Breast epithelium (tissue), 4 donors: ENCODE results near the gene PRR12. TPM values are rescaled to one million over a fixed set of nuclear protein-coding genes. Genes with fewer than 3 reads are reported as not detected.
A peak's percentile ranks its signal among the peaks of the same experiment; 100 is the strongest.

Experiments
- DNase-seq, 2 donors: peaks; one replicate each; pipeline ENCODE4 v3.0.0-alpha.2; 2019; ENCODE audit warnings: low spot score in 2 of 2
- H3K27ac ChIP-seq, 2 donors: fragments of 200-600 bp; sonication (generic) in 1 of 2; one replicate each; pipeline ENCODE4 v1.5.1; 2016 to 2019; ENCODE audit warnings: mild to moderate bottlenecking in 1 of 2
- H3K27me3 ChIP-seq, 2 donors: fragments of 200-600 bp; sonication (generic) in 1 of 2; one replicate each; pipeline versions ENCODE4 v1.5.1 to v1.6.0; 2017 to 2019; ENCODE audit warnings: control low read depth in 1 of 2, mild to moderate bottlenecking in 1 of 2
- H3K36me3 ChIP-seq: fragments of 200-600 bp; one replicate; pipeline ENCODE4 v1.5.1; 2019
- H3K4me1 ChIP-seq, 2 donors: fragments of 200-600 bp; sonication (generic); one replicate each; pipeline ENCODE4 v1.5.1; 2016 to 2019; ENCODE audit warnings: control low read depth in 1 of 2
- H3K4me3 ChIP-seq, 3 donors: fragments of 200-600 bp; sonication (generic); 1 replicate in 2 of 3; 2 replicates in 1 of 3; pipeline ENCODE4 v1.5.1; 2016 to 2019; ENCODE audit warnings: mild to moderate bottlenecking in 3 of 3, moderate library complexity in 2 of 3
- H3K9me3 ChIP-seq, 2 donors: fragments of 200-600 bp; sonication (generic) in 1 of 2; one replicate each; pipeline ENCODE4 v1.5.1; 2016 to 2019; ENCODE audit warnings: control low read depth in 1 of 2
- CTCF ChIP-seq, 3 donors: fragments of 450-650 bp; IDR thresholded peaks; one replicate each; pipeline ENCODE4 v1.5.1; 2016 to 2017; ENCODE audit warnings: antibody characterized with exemption in 3 of 3, mild to moderate bottlenecking in 3 of 3, moderate library complexity in 3 of 3
- POLR2A ChIP-seq: fragments of 450-650 bp; IDR thresholded peaks from one replicate; pipeline ENCODE4 v1.6.1; 2016; ENCODE audit warnings: antibody characterized with exemption, mild to moderate bottlenecking, moderate library complexity
- POLR2AphosphoS5 ChIP-seq, 3 donors: sonication (generic); formaldehyde crosslinking; IDR thresholded peaks; one replicate each; pipeline ENCODE4 v1.6.1; 2017; ENCODE audit warnings: antibody characterized with exemption in 3 of 3
- intact Hi-C: fragments of 100-400 bp; cut with DNase I; formaldehyde crosslinking; loops from one replicate; pipeline ENCODE4 v1.15.1; 2023; ENCODE audit warnings: low total_unique reads
- total RNA-seq, 3 donors: library from RNA; depleted of rRNA; stranded (reverse); fragments of >200 nt; gene quantifications; one replicate each; pipeline ENCODE4 v1.1.0, GENCODE V29; 2016

PRR12 gene
- total RNA-seq, 3 donors from 2014 or later, result 6.2 to 8.8 (median 6.3) TPM

GRCh38 chr19:49554701-49555181, 36.2 kb upstream of the PRR12 start:
- Histone ChIP-seq H3K9me3 (no peaks in the 10 kb centered on the region), H3K27me3 (no peaks in the 10 kb centered on the region), H3K36me3 (peaks cover 5% of the 10 kb centered on the region), H3K4me1 (no peaks in the 10 kb centered on the region), H3K4me3 (no peak overlapping the region), H3K27ac (peak overlapping the region; percentile 29 to 50)
- intact Hi-C loops, result loop anchor here (5.0 kb wide), 1 partner anchor 37 kb away; no protein-coding TSS in a partner anchor
- no peak for DNase-seq
- TF ChIP-seq POLR2A (no peak), POLR2AphosphoS5 (IDR thresholded peaks at IDR 0.05) (peak; percentile 24 to 75 (median 28)), CTCF (IDR thresholded peaks at IDR 0.05) (no peak)

- peak overlapping the region in 1 of 2 donors; percentile 41 for H3K27ac ChIP-seq
- H3K9me3 ChIP-seq, result no peaks in the 10 kb centered on the region
- no peak for DNase-seq
- H3K4me3 ChIP-seq, result no peak overlapping the region
- H3K36me3 ChIP-seq, result peaks cover 5% of the 10 kb centered on the region
- H3K27me3 ChIP-seq, result no peaks in the 10 kb centered on the region
- intact Hi-C loops, result no loop called here
- no peak for TF ChIP-seq CTCF (IDR thresholded peaks at IDR 0.05)
- TF ChIP-seq POLR2A, result no peak
- no peak for TF ChIP-seq POLR2AphosphoS5 (IDR thresholded peaks at IDR 0.05)
- H3K4me1 ChIP-seq, result no peaks in the 10 kb centered on the region
These were observed 35.2 kb upstream of the PRR12 start for GRCh38 chr19:49555600-49556411.

GRCh38 chr19:49556412-49557398, 34.3 kb upstream of the PRR12 start:
- Histone ChIP-seq H3K4me1 (no peaks in the 10 kb centered on the region), H3K27ac (no peak overlapping the region), H3K27me3 (no peaks in the 10 kb centered on the region), H3K9me3 (no peaks in the 10 kb centered on the region), H3K36me3 (peaks cover 5% of the 10 kb centered on the region), H3K4me3 (no peak overlapping the region)
- TF ChIP-seq POLR2A, result no peak
- TF ChIP-seq POLR2AphosphoS5 (IDR thresholded peaks at IDR 0.05), result no peak
- TF ChIP-seq CTCF (IDR thresholded peaks at IDR 0.05), result no peak
- DNase-seq, result no peak
- intact Hi-C loops, result no loop called here

- DNase-seq, result no peak
- intact Hi-C loops, result no loop called here
- no peak overlapping the region for H3K4me3 ChIP-seq
- no peak overlapping the region for H3K27ac ChIP-seq
- no peaks in the 10 kb centered on the region for H3K27me3 ChIP-seq
- H3K9me3 ChIP-seq, result no peaks in the 10 kb centered on the region
- H3K36me3 ChIP-seq, result peaks cover 5% of the 10 kb centered on the region
- H3K4me1 ChIP-seq, result no peaks in the 10 kb centered on the region
- TF ChIP-seq POLR2A, result no peak
- no peak for TF ChIP-seq POLR2AphosphoS5 (IDR thresholded peaks at IDR 0.05)
- TF ChIP-seq CTCF (IDR thresholded peaks at IDR 0.05), result no peak
These were observed 33.2 kb upstream of the PRR12 start for GRCh38 chr19:49557641-49558325.
